ENCODE results near the gene OR6M1. TPM values are rescaled to one million over a fixed set of nuclear protein-coding genes. Genes with fewer than 3 reads are reported as not detected.

The OR6M1 gene
- total and polyA plus RNA-seq, 9 of the 15 experiments (the other 6 are each of a cell fraction or from before 2014, with no cell fraction given) = not detected

- TF ChIP-seq ATF6 (CRISPR knock-in tag; IDR thresholded peaks at IDR 0.05) (no peak), TEAD1 (CRISPR knock-in tag; IDR thresholded peaks at IDR 0.05) (no peak), ZFPM2 (CRISPR knock-in tag; IDR thresholded peaks at IDR 0.05) (no peak), THAP12 (CRISPR knock-in tag; IDR thresholded peaks at IDR 0.05) (no peak)
These were observed 46.2 kb upstream of the OR6M1 start (continued) for GRCh38 chr11:123852321-123852720.

GRCh38 chr11:123851110-123851509 lies 45.0 kb upstream of the OR6M1 start:
- H4K20me1 ChIP-seq (replicated peaks; ENCODE audit: control insufficient read depth, insufficient read depth, low read length) = no peaks in the 10 kb centered on the region
- FAIRE-seq = no peak
- TF ChIP-seq TRIM24 (IDR thresholded peaks at IDR 0.05) = no peak
- TF ChIP-seq STAG1 (CRISPR knock-in tag; IDR thresholded peaks at IDR 0.05; ENCODE audit: borderline replicate concordance) = no peak
- TF ChIP-seq PKNOX1 (IDR thresholded peaks at IDR 0.05) = no peak
- no peak for TF ChIP-seq ZNF589 (CRISPR knock-in tag; IDR thresholded peaks at IDR 0.05; ENCODE audit: low read depth)
- TF ChIP-seq DACH1 (IDR thresholded peaks at IDR 0.05; ENCODE audit: partially characterized antibody) = no peak
- no peak for TF ChIP-seq MCM2 (IDR thresholded peaks at IDR 0.05; ENCODE audit: low read depth)
- no peak for TF ChIP-seq YY1 (IDR thresholded peaks at IDR 0.05; ENCODE audit: borderline replicate concordance in 1 of 3, control insufficient read depth in 1 of 3, extremely low read depth in 1 of 3, insufficient read depth in 3 of 3, insufficient read length in 1 of 3, insufficient replicate concordance in 2 of 3, low read depth in 1 of 3, low read length in 2 of 3)
- no peak for TF ChIP-seq SMARCA4 (IDR thresholded peaks at IDR 0.05)
- BruUV-seq (replicated peaks) = no TSS peak
- no peaks in the 10 kb centered on the region for H3K4me1 ChIP-seq (replicated peaks in 1 of 2; ENCODE audit: control insufficient read depth in 2 of 2, insufficient read depth in 2 of 2, low read length in 2 of 2)
- H3K79me2 ChIP-seq (ENCODE audit: control insufficient read depth, insufficient read depth, low read length) = no peaks in the 10 kb centered on the region
- WGBS (ENCODE audit: insufficient coverage, low coverage, missing lambda C conversion rate) = 0% methylated on average over 4 of the region's 4 CpGs
- ATAC-seq = no peak
- no peaks in the 10 kb centered on the region for H3K9me3 ChIP-seq (replicated peaks; ENCODE audit: control insufficient read depth, insufficient read depth, low read depth, low read length)
- intact Hi-C loops (cut with micrococcal nuclease) = no loop called here
- no peaks in the 10 kb centered on the region; a peak in 1 of 5 replicates for H3K27me3 ChIP-seq (ENCODE audit: control insufficient read depth in 2 of 2, insufficient read depth in 2 of 2, low read length in 2 of 2)
- DNase-seq (ENCODE audit: extremely low read depth in 1 of 4, low spot score in 3 of 4) = no peak
- no peak overlapping the region for H3K4me3 ChIP-seq
- no peak overlapping the region for H3K9ac ChIP-seq (ENCODE audit: insufficient read depth in 1 of 2, low read depth in 2 of 2, low read length in 2 of 2)
- no peaks in the 10 kb centered on the region for H3K9me1 ChIP-seq (ENCODE audit: control insufficient read depth, insufficient read depth, low read length)
- H2AFZ ChIP-seq (ENCODE audit: low read depth, low read length) = no peak overlapping the region
- H3K4me2 ChIP-seq (ENCODE audit: insufficient read depth, low read length) = no peak overlapping the region
- H3K36me3 ChIP-seq (ENCODE audit: control insufficient read depth, insufficient read depth, low read length) = no peaks in the 10 kb centered on the region
- ChIA-PET CTCF (ENCODE audit: low intra/inter-chr PET ratio) (no interaction called here), POLR2A (no interaction called here)
- no peak overlapping the region for H3K27ac ChIP-seq (ENCODE audit: extremely low read depth, low read depth, low read length)
- in situ Hi-C loops (cut with MboI) = no loop called here

Data from K562 (cell line).